Hematopoietic multipotent progenitor cell treated with erythropoietin and hydrocortisone succinate and interleukin-3 and kit ligand, for 8 days (in vitro differentiated cells): ENCODE data around the gene RAB6B.

ENCODE experiments used
- DNase-seq: peaks from one replicate; pipeline ENCODE4 v3.0.0-alpha.2; 2015

RAB6B gene

GRCh38 chr3:133855772-133856171 is 39.9 kb downstream of the RAB6B start:
- DNase-seq = no peak

GRCh38 chr3:133855002-133855370 is 40.7 kb downstream of the RAB6B start:
- DNase-seq = no peak

GRCh38 chr3:133854264-133855001 is 41.2 kb downstream of the RAB6B start:
- no peak for DNase-seq

GRCh38 chr3:133853925-133854227 is 41.8 kb downstream of the RAB6B start:
- DNase-seq = no peak

GRCh38 chr3:133853063-133853924 is 42.4 kb downstream of the RAB6B start:
- no peak for DNase-seq

- DNase-seq = no peak
Measured at GRCh38 chr3:133851931-133852330, 43.8 kb downstream of the RAB6B start.

- DNase-seq = peak; percentile 100
Measured at GRCh38 chr3:133851266-133851906, 44.3 kb downstream of the RAB6B start.

GRCh38 chr3:133850034-133850433 is 45.6 kb downstream of the RAB6B start:
- no peak for DNase-seq

- DNase-seq = no peak
Measured at GRCh38 chr3:133849346-133849745, 46.3 kb downstream of the RAB6B start.

- DNase-seq = no peak
Measured at GRCh38 chr3:133845127-133845526, 50.6 kb downstream of the RAB6B start.

GRCh38 chr3:133843634-133844033 is 52.0 kb downstream of the RAB6B start:
- no peak for DNase-seq

GRCh38 chr3:133842158-133842557 is 53.5 kb downstream of the RAB6B start:
- no peak for DNase-seq

- DNase-seq = no peak
Measured at GRCh38 chr3:133841196-133841595, 54.5 kb downstream of the RAB6B start.

GRCh38 chr3:133840767-133841166 is 54.9 kb downstream of the RAB6B start:
- no peak for DNase-seq

- DNase-seq = no peak
Measured at GRCh38 chr3:133840055-133840737, 55.5 kb downstream of the RAB6B start.

GRCh38 chr3:133838916-133839800 is 56.5 kb downstream of the RAB6B start:
- no peak for DNase-seq

- no peak for DNase-seq
Measured at GRCh38 chr3:133838296-133838789, 57.3 kb downstream of the RAB6B start.

GRCh38 chr3:133837487-133838295 is 58.0 kb downstream of the RAB6B start:
- DNase-seq = no peak

GRCh38 chr3:133836497-133837158 is 59.1 kb downstream of the RAB6B start:
- DNase-seq = no peak

GRCh38 chr3:133835961-133836360 is 59.7 kb downstream of the RAB6B start:
- DNase-seq = no peak

- no peak for DNase-seq
Measured at GRCh38 chr3:133835418-133835743, 60.3 kb downstream of the RAB6B start.
